Measurements from ENCODE around the gene HNF1B. TPM values are rescaled to one million over a fixed set of nuclear protein-coding genes. Genes with fewer than 3 reads are reported as not detected.
"Not testable (repeated sequence)": the region's sequence is repeated elsewhere in the genome, so short reads cannot be mapped to it uniquely, and the experiment has no call there.

The HNF1B gene
- polyA plus RNA-seq, 4 donors, result 10.0 to 29.2 (median 15.0) TPM

GRCh38 chr17:37786481-37786880 lies 41.6 kb upstream of the HNF1B start:
- Histone ChIP-seq H3K4me1 (ENCODE audit: control insufficient read depth in 3 of 3, insufficient read depth in 2 of 3, low read depth in 1 of 3, low read length in 2 of 3) (peaks cover 5 to 44% (median 13%) of the 10 kb centered on the region in 3 donors), H3K4me3 (ENCODE audit: low read depth in 1 of 3, low read length in 3 of 3) (no peak overlapping the region), H3K27me3 (ENCODE audit: control insufficient read depth in 3 of 3, insufficient read depth in 3 of 3, low read length in 3 of 3) (no peaks in the 10 kb centered on the region), H3K36me3 (ENCODE audit: control insufficient read depth in 3 of 3, insufficient read depth in 2 of 3, low read depth in 1 of 3, low read length in 3 of 3) (no peaks in the 10 kb centered on the region), H3K9me3 (ENCODE audit: control insufficient read depth in 2 of 2, insufficient read depth in 1 of 2, low read depth in 1 of 2, low read length in 1 of 2) (no peaks in the 10 kb centered on the region), H3K27ac (ENCODE audit: low read depth in 1 of 3, low read length in 2 of 3) (no peak overlapping the region)
- no peak for FAIRE-seq
- WGBS, 3 donors, result 69 to 90% (median 78%) methylated on average over 2 of the region's 2 CpGs
- no peak for DNase-seq

- not testable (repeated sequence) for H3K27me3 ChIP-seq (ENCODE audit: control insufficient read depth in 3 of 3, insufficient read depth in 3 of 3, low read length in 3 of 3); H3K27ac ChIP-seq (ENCODE audit: low read depth in 1 of 3, low read length in 2 of 3); H3K4me3 ChIP-seq (ENCODE audit: low read depth in 1 of 3, low read length in 3 of 3); DNase-seq; H3K4me1 ChIP-seq (ENCODE audit: control insufficient read depth in 3 of 3, insufficient read depth in 2 of 3, low read depth in 1 of 3, low read length in 2 of 3); FAIRE-seq; H3K36me3 ChIP-seq (ENCODE audit: control insufficient read depth in 3 of 3, insufficient read depth in 2 of 3, low read depth in 1 of 3, low read length in 3 of 3); H3K9me3 ChIP-seq (ENCODE audit: control insufficient read depth in 2 of 2, insufficient read depth in 1 of 2, low read depth in 1 of 2, low read length in 1 of 2)
- WGBS, 3 donors, result 75 to 88% (median 79%) methylated on average over 1 of the region's 1 CpG
Observed at GRCh38 chr17:37782460-37782859, 37.6 kb upstream of the HNF1B start.

- Histone ChIP-seq H3K9me3 (ENCODE audit: control insufficient read depth in 2 of 2, insufficient read depth in 1 of 2, low read depth in 1 of 2, low read length in 1 of 2) (no peaks in the 10 kb centered on the region), H3K36me3 (ENCODE audit: control insufficient read depth in 3 of 3, insufficient read depth in 2 of 3, low read depth in 1 of 3, low read length in 3 of 3) (no peaks in the 10 kb centered on the region), H3K27me3 (ENCODE audit: control insufficient read depth in 3 of 3, insufficient read depth in 3 of 3, low read length in 3 of 3) (no peaks in the 10 kb centered on the region), H3K4me1 (ENCODE audit: control insufficient read depth in 3 of 3, insufficient read depth in 2 of 3, low read depth in 1 of 3, low read length in 2 of 3) (peaks cover 0 to under 1% (median 0%) of the 10 kb centered on the region in 3 donors), H3K27ac (ENCODE audit: low read depth in 1 of 3, low read length in 2 of 3) (no peak overlapping the region), H3K4me3 (ENCODE audit: low read depth in 1 of 3, low read length in 3 of 3) (no peak overlapping the region)
- DNase-seq, result no peak
- whole genome bisulfite sequencing, 3 donors, result 72 to 81% (median 78%) methylated on average over 2 of the region's 2 CpGs
- no peak for FAIRE-seq
Observed at GRCh38 chr17:37781451-37781850, 36.6 kb upstream of the HNF1B start.

GRCh38 chr17:37779554-37779953 lies 34.7 kb upstream of the HNF1B start:
- Histone ChIP-seq H3K4me3 (ENCODE audit: low read depth in 1 of 3, low read length in 3 of 3) (no peak overlapping the region), H3K4me1 (ENCODE audit: control insufficient read depth in 3 of 3, insufficient read depth in 2 of 3, low read depth in 1 of 3, low read length in 2 of 3) (no peaks in the 10 kb centered on the region), H3K36me3 (ENCODE audit: control insufficient read depth in 3 of 3, insufficient read depth in 2 of 3, low read depth in 1 of 3, low read length in 3 of 3) (no peaks in the 10 kb centered on the region), H3K27ac (ENCODE audit: low read depth in 1 of 3, low read length in 2 of 3) (no peak overlapping the region), H3K9me3 (ENCODE audit: control insufficient read depth in 2 of 2, insufficient read depth in 1 of 2, low read depth in 1 of 2, low read length in 1 of 2) (no peaks in the 10 kb centered on the region), H3K27me3 (ENCODE audit: control insufficient read depth in 3 of 3, insufficient read depth in 3 of 3, low read length in 3 of 3) (no peaks in the 10 kb centered on the region)
- WGBS, 3 donors, result 82% methylated on average over 4 of the region's 4 CpGs
- FAIRE-seq (no peak), DNase-seq (no peak)

GRCh38 chr17:37774504-37774903 lies 29.6 kb upstream of the HNF1B start:
- no peak for FAIRE-seq
- 55 to 68% (median 59%) methylated on average over 5 of the region's 5 CpGs for WGBS, 3 donors
- no peak for DNase-seq

GRCh38 chr17:37772982-37773381 lies 28.1 kb upstream of the HNF1B start:
- WGBS, 3 donors, result 94 to 100% (median 95%) methylated on average over 2 of the region's 2 CpGs
- DNase-seq, result no peak
- no peaks in the 10 kb centered on the region for H3K36me3 ChIP-seq (ENCODE audit: control insufficient read depth in 3 of 3, insufficient read depth in 2 of 3, low read depth in 1 of 3, low read length in 3 of 3)
- no peak overlapping the region for H3K4me3 ChIP-seq (ENCODE audit: low read depth in 1 of 3, low read length in 3 of 3)
- H3K9me3 ChIP-seq (ENCODE audit: control insufficient read depth in 2 of 2, insufficient read depth in 1 of 2, low read depth in 1 of 2, low read length in 1 of 2), result peaks cover 0 to 7% of the 10 kb centered on the region in 2 donors
- H3K27ac ChIP-seq (ENCODE audit: low read depth in 1 of 3, low read length in 2 of 3), result no peak overlapping the region
- H3K4me1 ChIP-seq (ENCODE audit: control insufficient read depth in 3 of 3, insufficient read depth in 2 of 3, low read depth in 1 of 3, low read length in 2 of 3), result no peaks in the 10 kb centered on the region
- no peak for FAIRE-seq
- H3K27me3 ChIP-seq (ENCODE audit: control insufficient read depth in 3 of 3, insufficient read depth in 3 of 3, low read length in 3 of 3), result peaks cover 0 to 2% (median 0%) of the 10 kb centered on the region in 3 donors

More at GRCh38 chr17:37774504-37774903, 29.6 kb upstream of the HNF1B start:
- Histone ChIP-seq H3K27ac (ENCODE audit: low read depth in 1 of 3, low read length in 2 of 3) (no peak overlapping the region), H3K27me3 (ENCODE audit: control insufficient read depth in 3 of 3, insufficient read depth in 3 of 3, low read length in 3 of 3) (no peaks in the 10 kb centered on the region), H3K36me3 (ENCODE audit: control insufficient read depth in 3 of 3, insufficient read depth in 2 of 3, low read depth in 1 of 3, low read length in 3 of 3) (no peaks in the 10 kb centered on the region), H3K9me3 (ENCODE audit: control insufficient read depth in 2 of 2, insufficient read depth in 1 of 2, low read depth in 1 of 2, low read length in 1 of 2) (no peaks in the 10 kb centered on the region), H3K4me1 (ENCODE audit: control insufficient read depth in 3 of 3, insufficient read depth in 2 of 3, low read depth in 1 of 3, low read length in 2 of 3) (no peaks in the 10 kb centered on the region), H3K4me3 (ENCODE audit: low read depth in 1 of 3, low read length in 3 of 3) (no peak overlapping the region)

- H3K27ac ChIP-seq (ENCODE audit: low read depth in 1 of 3, low read length in 2 of 3), result no peak overlapping the region
- WGBS, 3 donors, result 45 to 51% (median 48%) methylated on average over 17 of the region's 17 CpGs
Observed at GRCh38 chr17:37770631-37771518, 26.0 kb upstream of the HNF1B start.

GRCh38 chr17:37769050-37769449 lies 24.2 kb upstream of the HNF1B start:
- no peak overlapping the region for H3K4me3 ChIP-seq (ENCODE audit: low read depth in 1 of 3, low read length in 3 of 3)
- H3K27me3 ChIP-seq (ENCODE audit: control insufficient read depth in 3 of 3, insufficient read depth in 3 of 3, low read length in 3 of 3), result peaks cover 0 to 2% (median 0%) of the 10 kb centered on the region in 3 donors
- no peak overlapping the region for H3K27ac ChIP-seq (ENCODE audit: low read depth in 1 of 3, low read length in 2 of 3)
- H3K9me3 ChIP-seq (ENCODE audit: control insufficient read depth in 2 of 2, insufficient read depth in 1 of 2, low read depth in 1 of 2, low read length in 1 of 2), result peaks cover 0 to 10% of the 10 kb centered on the region in 2 donors
- H3K36me3 ChIP-seq (ENCODE audit: control insufficient read depth in 3 of 3, insufficient read depth in 2 of 3, low read depth in 1 of 3, low read length in 3 of 3), result no peaks in the 10 kb centered on the region
- WGBS, 3 donors, result 75 to 84% (median 79%) methylated on average over 6 of the region's 6 CpGs
- no peak for DNase-seq
- H3K4me1 ChIP-seq (ENCODE audit: control insufficient read depth in 3 of 3, insufficient read depth in 2 of 3, low read depth in 1 of 3, low read length in 2 of 3), result no peaks in the 10 kb centered on the region
- no peak for FAIRE-seq

More at GRCh38 chr17:37770631-37771518, 26.0 kb upstream of the HNF1B start:
- Histone ChIP-seq H3K9me3 (ENCODE audit: control insufficient read depth in 2 of 2, insufficient read depth in 1 of 2, low read depth in 1 of 2, low read length in 1 of 2) (peaks cover 0 to 10% of the 10 kb centered on the region in 2 donors), H3K4me1 (ENCODE audit: control insufficient read depth in 3 of 3, insufficient read depth in 2 of 3, low read depth in 1 of 3, low read length in 2 of 3) (no peaks in the 10 kb centered on the region), H3K36me3 (ENCODE audit: control insufficient read depth in 3 of 3, insufficient read depth in 2 of 3, low read depth in 1 of 3, low read length in 3 of 3) (no peaks in the 10 kb centered on the region), H3K27me3 (ENCODE audit: control insufficient read depth in 3 of 3, insufficient read depth in 3 of 3, low read length in 3 of 3) (peaks cover 0 to 2% (median 0%) of the 10 kb centered on the region in 3 donors), H3K4me3 (ENCODE audit: low read depth in 1 of 3, low read length in 3 of 3) (no peak overlapping the region)
- FAIRE-seq, result no peak
- peak; percentile 81 to 85 for DNase-seq

Data from small intestine (tissue), 7 donors.